B cell (primary cell): ENCODE measurements around the gene LCP1.

ENCODE experiments used
- CTCF ChIP-seq: fragments of 200-600 bp; IDR thresholded peaks from one replicate; pipeline ENCODE4 v1.8.0; 2022; ENCODE audit warnings: antibody characterized with exemption, mild to moderate bottlenecking
- EZH2 ChIP-seq: IDR thresholded peaks from 2 replicates; pipeline ENCODE4 v1.6.1; 2012; ENCODE audit warnings: borderline replicate concordance, low read depth, mild to moderate bottlenecking, moderate library complexity, low read length; ENCODE audit not compliant: insufficient read depth, poor library complexity, severe bottlenecking

- TF ChIP-seq EZH2 (no peak), CTCF (no peak)
Observed at GRCh38 chr13:46132109-46132508, 49.9 kb downstream of the LCP1 start.
